Activated naive CD8-positive, alpha-beta T cell treated with anti-CD3 and anti-CD28 coated beads, Interleukin-2, amount 50 U/mL, for 16 hours (primary cell): ENCODE data around the gene MYL9.
A peak's percentile ranks its signal among the peaks of the same experiment; 100 is the strongest.

Experiments
- DNase-seq: peaks from one replicate; pipeline ENCODE4 v3.0.0-alpha.2; 2020; ENCODE audit warnings: low read depth, low spot score

The MYL9 gene

DNA sequence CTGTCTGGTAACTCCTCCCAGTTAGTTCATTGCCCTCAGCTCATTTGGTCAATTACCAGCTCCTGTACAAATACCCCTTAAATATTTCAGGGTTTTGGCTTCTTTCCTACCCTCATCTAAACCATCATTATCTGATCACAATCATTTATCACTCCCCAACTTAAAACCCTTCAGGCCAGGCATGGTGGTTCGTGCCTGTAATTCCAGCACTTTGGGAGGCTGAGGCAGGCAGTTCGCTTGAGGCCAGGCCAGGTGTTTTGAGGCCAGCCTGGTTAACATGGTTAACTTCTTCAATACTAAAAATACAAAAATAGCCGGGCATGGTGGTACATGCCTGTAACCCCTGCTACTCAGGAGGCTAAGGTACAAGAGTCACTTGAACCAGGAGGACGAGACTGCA, 41.5 kb downstream of the MYL9 start:
- no peak for DNase-seq

DNA sequence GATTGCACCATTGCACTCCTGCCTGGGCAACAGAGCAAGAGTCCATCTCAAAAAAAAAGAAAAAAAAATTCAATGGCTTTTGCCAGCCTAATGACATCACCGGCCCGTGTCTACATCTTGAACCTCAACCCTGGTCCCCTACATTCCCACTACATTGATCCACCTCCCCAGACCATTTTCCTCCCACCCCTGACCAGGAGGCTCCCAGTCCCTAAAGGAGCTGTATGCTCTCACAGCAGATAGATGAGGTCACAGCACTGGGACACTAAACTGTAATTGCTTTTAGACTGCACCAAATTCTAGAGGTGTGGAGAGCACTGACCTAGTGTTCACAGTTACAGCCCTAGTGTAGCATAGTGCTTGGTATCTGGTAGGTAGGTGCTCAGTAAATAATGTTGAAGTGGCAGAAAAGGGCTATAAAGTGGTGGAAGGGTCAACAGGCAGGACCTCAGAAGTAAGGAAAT, 42.7 kb downstream of the MYL9 start:
- DNase-seq: no peak

DNA sequence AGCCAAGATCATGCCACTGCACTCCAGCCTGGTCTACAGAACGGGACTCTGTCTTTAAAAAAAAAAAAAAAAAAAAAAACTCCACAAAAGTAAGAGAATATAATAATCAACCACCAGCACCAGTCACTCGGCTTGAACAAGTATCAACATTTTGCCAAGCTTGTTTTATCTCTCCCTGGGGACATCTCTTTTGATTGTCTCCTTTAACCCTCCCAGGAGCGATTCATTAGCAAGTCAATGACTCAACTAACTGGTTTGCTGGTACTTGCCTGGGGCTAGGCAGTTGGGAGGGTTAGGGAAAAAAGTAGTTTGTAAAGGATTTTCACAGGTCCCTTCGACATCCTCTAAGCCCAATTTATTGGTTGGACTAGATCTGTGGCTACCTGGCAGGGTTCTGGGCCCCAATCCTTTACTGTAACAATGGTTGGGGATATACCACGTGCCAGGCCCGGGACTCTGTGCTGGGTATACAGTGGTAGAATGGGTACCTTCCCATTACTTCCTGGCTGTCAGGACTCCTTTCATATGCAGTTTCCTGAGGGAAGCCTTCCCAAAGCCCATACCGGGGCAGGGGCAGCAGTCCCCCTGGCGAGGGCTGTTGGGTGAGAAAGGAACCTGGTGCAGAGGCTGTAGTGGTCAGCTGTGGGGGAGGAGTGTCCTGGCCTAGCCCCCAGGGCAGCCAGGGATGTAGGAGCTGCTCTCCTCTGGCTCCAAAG, 44.2 kb downstream of the MYL9 start:
- no peak for DNase-seq

DNA sequence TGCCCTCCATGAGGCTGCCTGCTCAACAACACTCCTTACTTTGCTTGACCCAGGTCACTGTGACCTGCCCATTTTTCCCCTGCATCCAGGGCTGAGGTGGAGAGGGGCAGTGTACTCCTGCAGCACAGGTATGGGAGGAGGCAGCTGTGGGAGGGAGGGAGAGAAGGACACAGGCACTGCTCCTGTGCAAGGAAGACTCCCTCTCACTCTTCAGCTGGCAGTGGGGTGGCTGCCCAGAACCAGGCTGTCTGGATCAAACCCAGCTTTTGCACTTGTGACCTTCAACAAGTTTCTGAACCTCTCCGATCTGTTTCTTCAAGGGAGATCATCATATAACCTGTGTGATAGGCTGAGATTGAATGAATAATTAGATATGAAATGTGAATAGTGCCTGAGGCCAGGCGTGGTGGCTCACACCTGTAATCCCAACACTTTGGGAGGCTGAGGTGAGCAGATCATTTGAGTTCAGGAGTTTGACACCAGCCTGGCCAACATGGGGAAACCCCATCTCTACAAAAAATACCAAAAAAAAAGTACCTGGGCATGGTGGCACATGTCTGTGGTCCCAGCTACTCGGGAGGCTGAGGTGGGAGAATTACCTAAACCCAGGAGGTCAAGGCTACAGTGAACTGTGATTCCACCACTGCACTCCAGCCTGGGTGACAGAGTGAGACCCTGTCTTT, 46.2 kb downstream of the MYL9 start:
- DNase-seq: no peak

DNA sequence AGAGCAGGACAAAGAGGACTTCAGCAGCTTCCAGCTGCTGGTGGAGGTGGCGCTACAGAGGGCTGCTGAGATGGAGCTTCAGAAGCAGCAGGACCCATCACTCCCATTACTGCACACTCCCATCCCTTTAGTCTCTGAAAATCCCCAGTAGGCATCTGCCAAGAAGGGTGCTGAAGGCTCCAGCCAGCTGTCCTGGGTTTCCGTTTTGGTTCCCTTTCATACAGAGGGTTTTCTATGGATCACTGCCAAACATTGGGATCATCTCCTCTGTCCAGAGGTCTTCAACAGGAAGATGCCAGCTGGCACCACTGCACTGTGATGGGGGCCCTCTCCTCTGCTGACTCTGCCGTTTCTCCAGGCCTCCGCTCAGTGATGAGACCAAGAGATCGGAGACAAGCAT, 50.0 kb downstream of the MYL9 start:
- no peak for DNase-seq

DNA sequence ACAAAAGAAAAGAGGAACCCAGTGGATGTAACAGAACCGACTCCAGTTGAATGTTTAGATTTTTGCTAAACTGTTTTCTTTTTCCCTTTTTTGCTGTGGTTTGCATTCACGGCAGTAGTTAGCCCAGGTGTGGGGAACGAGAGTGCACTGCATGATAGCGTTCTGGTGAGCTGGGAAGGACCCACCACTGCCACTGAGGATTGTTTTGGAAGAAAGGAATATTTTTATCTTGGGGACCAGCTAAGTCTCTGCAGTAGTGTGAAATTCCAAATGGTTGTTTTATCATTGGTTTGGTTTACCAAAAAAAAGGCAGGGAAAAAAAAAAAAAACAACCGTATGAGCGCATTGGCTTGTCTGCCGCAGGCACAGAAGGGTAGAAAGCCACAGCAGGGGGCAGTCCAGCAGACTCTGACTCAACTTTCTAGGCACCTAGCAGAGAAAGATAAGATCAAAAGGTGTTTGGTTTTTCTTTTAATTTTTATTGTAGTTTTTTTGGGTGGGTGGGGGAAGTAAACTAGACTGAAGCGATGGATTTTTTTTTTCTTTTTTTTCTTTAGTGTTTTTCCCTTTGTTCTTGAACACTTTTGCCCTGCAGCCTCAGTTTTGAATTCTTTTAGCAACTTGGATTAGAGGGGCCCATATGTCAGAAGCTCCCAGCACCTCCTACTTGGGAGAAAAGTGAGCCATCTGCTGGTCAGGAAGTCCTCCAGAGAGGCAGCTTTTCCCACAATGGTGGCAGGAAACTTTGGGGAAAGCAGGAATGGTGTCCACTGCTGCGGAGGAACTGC, 50.7 kb downstream of the MYL9 start:
- peak; percentile 21 for DNase-seq

DNA sequence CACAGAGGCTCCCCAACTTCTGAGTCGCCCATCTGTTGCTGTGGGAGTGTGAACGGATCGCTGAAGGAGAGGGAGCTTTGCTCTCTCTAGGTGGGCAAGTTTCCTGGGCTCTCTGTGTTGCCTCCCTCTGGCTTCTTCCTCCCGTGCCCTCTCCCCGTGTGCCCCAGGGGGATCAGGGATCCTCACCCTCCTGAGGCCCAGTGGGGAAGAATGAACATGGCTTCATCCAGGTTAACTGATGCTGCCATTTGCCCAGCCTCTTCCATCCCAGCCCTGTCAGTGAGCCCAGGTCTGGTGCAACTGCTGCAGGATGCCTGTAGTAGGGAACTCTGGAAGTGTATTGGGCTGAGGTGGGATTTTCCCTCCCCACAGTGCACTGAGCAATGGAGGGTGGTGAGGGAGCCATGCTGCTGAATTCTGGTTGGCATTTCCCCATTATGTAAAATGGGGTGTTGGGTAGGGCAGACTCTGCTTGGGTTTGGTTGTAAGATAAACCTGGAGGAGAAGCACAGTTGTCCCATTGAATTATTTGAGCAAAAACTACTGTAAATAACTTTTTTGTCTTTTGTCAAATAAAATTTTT, 52.1 kb downstream of the MYL9 start:
- no peak for DNase-seq

DNA sequence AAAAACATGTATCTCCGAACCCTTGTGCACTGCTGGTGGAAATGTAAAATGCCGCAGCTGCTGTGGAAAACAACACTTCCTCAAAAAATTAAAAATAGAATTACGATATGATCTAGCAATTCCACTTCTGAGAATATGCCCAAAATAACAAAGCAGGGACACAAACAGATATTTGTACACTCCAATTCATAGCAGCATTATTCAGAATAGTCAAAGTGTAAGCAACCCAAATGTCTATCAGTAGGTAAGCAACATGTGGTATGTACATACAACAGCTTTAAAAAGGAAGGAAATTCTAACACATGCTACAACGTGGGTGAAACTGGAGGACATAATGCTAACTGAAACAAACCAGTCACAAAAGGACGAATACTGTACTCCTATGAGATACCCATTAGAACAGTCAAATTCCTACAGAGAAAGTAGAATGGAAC, 58.6 kb downstream of the MYL9 start:
- DNase-seq: no peak
